GM19455 (cell line): ENCODE data around the gene PDE4D.

Source experiments
- ATAC-seq: cut with Tn5 transposase; IDR thresholded peaks from one replicate; pipeline ENCODE4 v1.9.1; 2021; ENCODE audit not compliant: unreplicated experiment

The PDE4D gene

DNA sequence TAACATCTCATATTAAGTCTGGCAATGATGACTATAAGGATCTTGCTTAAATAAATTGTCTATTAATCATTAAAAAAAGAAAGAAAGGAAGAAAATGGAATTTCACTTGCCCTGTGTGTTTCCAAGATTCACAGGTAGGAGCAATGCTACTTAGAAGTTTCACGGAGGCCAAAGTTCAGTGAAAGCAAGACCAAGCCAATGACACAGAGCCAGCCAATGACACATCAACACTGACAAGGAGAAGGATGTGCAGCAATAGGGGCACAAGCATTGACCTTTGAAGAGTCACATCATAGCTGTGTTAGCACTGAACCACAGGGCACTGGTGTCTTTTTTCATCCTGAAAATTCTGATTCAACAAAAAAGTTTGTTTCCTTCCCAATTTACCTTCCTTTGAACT, 364.3 kb downstream of the PDE4D start:
- no peak for ATAC-seq

DNA sequence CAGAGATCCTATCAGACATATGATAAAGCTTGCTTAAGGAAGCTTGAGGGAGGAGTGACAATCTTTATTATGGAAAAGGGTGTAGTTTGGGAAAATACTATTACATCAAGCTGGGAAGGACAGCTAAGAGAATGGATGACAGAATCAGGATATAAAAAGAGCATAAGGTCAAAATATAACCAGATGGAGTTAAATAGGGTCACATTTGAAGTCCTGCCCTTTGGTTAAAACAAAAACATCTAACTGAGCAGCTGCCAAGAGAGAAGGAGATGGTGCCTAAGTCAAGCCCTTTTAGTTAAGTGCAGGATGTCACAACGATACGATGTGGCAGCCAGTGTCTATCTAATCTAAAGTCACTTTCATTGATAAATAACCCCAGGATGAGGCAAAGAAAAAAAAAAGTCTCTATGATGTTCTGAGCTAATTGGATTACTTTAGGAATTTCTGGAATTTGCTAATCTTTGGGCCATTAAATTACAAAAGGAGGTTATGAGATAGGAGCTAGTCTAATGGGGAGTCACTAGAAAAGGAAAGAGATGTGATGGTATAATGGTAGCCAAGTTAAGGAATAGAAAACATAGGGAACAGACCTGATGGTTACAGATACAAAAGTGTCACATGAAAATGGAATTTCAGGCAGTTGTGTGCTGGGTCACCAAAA, 365.2 kb downstream of the PDE4D start:
- ATAC-seq: no peak

DNA sequence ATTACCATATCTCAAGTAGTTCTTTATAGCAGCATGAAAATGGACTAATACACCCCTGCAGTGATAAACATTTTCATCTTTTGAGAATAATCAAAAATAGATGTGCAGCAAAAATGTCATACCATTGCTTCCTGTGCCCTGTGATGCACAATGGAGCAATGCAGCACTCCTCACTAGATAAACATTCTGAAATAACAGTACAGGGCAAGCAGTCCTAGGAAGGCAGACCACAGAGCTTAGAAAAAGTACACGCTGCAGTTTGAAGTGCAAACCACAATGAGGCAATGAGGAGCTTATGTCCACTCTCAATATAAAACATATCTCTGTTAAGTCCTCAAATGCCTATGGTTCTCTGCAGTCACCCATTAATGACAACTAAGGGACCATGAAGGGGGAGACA, 367.6 kb downstream of the PDE4D start:
- no peak for ATAC-seq

- no peak for ATAC-seq
Measured at GRCh38 chr5:59525311-59525710, 368.2 kb downstream of the PDE4D start.

GRCh38 chr5:59522201-59522831, 371.2 kb downstream of the PDE4D start:
- no peak for ATAC-seq

DNA sequence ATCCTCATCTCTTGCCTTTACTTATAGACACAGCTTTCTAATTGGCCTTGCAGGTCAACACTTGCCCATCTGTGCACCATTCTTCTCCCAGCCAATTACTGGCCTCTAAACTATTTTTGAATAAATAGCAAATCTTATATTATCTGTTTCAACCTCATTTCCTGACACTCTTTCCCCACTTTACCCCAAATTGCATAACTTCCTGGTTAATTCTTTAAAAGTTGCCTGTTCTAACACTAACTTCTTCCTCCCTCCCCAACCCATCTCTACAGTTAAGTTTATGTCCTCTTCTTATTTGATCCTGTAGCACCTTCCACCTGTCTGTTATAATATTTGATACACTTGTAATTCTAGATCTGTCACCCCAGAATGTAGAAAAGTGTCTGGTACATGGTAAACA, 372.1 kb downstream of the PDE4D start:
- no peak for ATAC-seq

DNA sequence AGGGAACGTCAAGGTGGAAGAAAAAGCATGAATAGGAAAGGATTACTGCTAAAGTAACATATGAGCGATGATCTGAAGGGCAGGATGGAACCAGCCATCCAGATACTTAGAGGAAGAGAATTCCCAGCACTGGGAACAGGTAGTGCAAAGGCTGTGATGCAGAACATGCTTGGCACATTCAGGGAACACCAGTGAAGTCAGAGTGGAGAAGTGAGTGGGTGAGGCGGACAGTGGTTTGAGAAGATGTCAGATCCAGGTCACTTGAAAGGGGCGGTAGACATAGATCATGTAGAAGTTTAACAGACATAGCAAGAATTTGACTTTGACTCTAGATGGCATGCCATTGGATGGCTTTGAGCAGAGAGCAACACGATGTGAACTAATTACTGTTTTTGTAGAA, 374.2 kb downstream of the PDE4D start:
- ATAC-seq: no peak

- no peak for ATAC-seq
Measured at GRCh38 chr5:59517926-59518585, 375.5 kb downstream of the PDE4D start.

DNA sequence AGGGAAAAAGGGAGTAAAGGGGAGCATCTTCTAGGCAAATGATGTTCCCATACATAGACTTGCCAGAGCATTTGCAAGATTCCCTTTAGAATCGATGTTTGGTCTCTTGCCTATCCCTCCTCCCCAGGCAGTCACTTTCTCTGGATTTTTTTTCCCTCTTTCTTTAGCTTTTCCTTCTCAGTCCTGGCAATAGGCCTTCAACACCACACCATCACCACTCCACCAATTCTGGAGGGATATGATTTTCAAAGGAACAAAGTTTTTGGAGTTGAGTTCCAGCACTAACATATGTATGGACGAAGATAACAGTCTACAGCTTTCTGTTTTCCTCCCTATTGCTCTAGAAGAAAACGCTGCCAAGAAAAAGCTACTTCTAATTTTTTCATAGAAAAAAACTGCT, 377.4 kb downstream of the PDE4D start:
- ATAC-seq: no peak

GRCh38 chr5:59506285-59506877, 387.1 kb downstream of the PDE4D start:
- ATAC-seq: no peak

DNA sequence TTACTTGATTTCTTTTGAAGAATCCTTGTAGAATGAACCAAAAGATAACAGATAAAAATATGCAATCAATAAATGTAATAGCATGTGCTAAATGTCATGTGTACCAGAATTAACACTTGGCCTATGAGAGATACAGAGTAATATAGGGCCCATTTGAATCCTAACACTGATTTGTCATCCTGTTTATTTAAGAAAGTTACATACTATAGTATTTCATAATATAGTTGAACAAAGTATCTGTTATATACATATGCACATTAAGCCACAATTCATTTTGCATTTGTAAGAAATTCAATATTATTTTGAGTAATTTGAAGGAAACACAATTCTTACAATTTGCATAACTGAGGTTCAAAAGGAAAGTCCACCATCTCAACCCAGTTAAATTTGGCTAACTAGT, 389.5 kb downstream of the PDE4D start:
- no peak for ATAC-seq

GRCh38 chr5:59503220-59503619, 390.3 kb downstream of the PDE4D start:
- no peak for ATAC-seq

DNA sequence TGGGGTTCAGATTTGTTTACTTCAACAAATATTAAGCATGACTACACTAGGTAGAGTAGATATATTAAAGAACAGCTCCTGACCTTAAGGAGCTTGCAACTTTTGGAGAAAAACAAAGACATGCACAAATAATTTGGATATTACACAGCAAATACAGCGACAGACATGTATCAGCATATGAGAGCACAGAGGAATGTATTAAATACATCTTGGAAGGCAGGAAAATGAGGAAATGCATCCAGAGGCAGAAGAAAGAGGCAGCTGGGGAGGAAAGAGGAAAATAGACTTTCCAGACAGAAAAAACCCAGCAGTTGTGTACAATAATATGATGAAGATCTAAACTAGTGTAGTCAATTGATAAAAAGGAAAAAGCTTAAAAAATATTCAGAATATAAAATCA, 392.2 kb downstream of the PDE4D start:
- ATAC-seq: no peak

GRCh38 chr5:59500014-59500413, 393.5 kb downstream of the PDE4D start:
- ATAC-seq: no peak

GRCh38 chr5:59497207-59497606, 396.3 kb downstream of the PDE4D start:
- no peak for ATAC-seq

GRCh38 chr5:59496524-59497134, 396.9 kb downstream of the PDE4D start:
- no peak for ATAC-seq

GRCh38 chr5:59491945-59492344, 401.6 kb downstream of the PDE4D start:
- ATAC-seq: no peak

DNA sequence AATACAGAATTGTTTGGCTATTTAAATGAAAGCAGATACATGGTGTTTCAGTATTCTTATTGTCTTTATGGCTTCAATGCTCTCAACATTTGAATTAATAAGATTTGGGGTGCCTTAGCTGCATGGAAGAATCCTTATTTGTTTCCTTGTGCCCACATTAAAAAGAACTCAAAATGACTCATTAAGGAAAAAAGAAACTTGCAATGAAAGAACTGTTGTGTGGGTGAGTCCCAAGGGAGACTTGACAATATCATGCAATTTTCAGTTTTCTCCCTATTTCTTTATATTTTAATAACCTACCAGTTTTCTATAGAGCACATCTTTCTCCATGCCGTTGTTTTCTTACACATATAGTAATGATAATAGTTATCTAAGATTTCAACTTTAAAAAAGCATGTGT, 404.0 kb downstream of the PDE4D start:
- ATAC-seq: no peak

GRCh38 chr5:59487772-59488729, 405.5 kb downstream of the PDE4D start:
- no peak for ATAC-seq

DNA sequence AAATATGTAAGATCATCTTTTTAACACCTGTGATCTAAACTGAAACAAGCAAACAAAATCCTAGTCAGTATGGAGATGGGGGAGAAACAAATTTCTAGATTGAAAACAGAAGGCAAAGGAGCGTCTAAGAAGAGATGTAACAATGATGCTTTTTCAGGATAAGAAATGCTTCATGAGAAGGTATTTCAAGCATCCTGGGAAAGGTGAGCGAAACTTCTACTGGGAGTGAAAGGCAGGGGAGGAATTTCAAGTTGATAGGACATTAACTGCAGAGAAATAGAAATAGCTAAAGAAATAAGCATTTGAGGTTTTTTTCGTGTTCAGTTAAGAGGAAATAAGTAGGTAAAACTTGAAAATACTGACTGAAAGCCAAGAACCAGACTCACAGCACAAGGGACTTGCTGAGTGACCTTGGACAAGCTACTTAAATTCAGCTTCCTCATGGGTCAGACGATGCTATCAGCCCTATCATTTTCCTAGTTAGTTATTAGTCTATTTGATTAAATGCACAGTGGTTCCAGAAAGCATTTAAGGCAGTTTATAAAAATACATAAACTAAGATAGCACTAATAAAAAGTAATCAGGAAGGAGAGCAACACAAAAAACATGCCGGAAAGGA, 406.3 kb downstream of the PDE4D start:
- no peak for ATAC-seq
